Liver (tissue), 9 donors: ENCODE results near the gene NIPAL3. TPM values are rescaled to one million over a fixed set of nuclear protein-coding genes. Genes with fewer than 3 reads are reported as not detected.

Experiments
- DNase-seq: peaks from one replicate; pipeline ENCODE4 v3.0.0-alpha.2; 2017; ENCODE audit warnings: low spot score
- H3K27ac ChIP-seq, 2 donors: one replicate each; pipeline ENCODE4 v1.7.0; 2013; ENCODE audit warnings: inconsistent platforms in 2 of 2, low read length in 2 of 2, control low read depth in 1 of 2, low read depth in 1 of 2, mild to moderate bottlenecking in 1 of 2
- H3K27me3 ChIP-seq, 4 donors: one replicate each; pipeline versions ENCODE4 v1.6.1 to v1.7.0; 2013; ENCODE audit warnings: low read length in 3 of 4, inconsistent platforms in 1 of 4, mild to moderate bottlenecking in 1 of 4, moderate library complexity in 1 of 4; ENCODE audit not compliant: control insufficient read depth in 4 of 4, insufficient read depth in 4 of 4
- H3K36me3 ChIP-seq, 4 donors: one replicate each; pipeline versions ENCODE4 v1.6.1 to v1.7.0; 2013; ENCODE audit warnings: low read length in 3 of 4, mild to moderate bottlenecking in 3 of 4, low read depth in 1 of 4, moderate library complexity in 1 of 4; ENCODE audit not compliant: control insufficient read depth in 4 of 4, insufficient read depth in 3 of 4
- H3K4me1 ChIP-seq, 4 donors: one replicate each; pipeline versions ENCODE4 v1.6.1 to v1.7.0; 2013; ENCODE audit warnings: low read length in 3 of 4, mild to moderate bottlenecking in 3 of 4, moderate library complexity in 1 of 4; ENCODE audit not compliant: control insufficient read depth in 4 of 4, insufficient read depth in 4 of 4
- H3K4me3 ChIP-seq, 3 donors: one replicate each; pipeline versions ENCODE4 v1.6.1 to v1.7.0; 2013; ENCODE audit warnings: low read length in 3 of 3, control low read depth in 1 of 3, low read depth in 1 of 3, mild to moderate bottlenecking in 1 of 3
- H3K9ac ChIP-seq, 2 donors: one replicate each; pipeline ENCODE4 v1.7.0; 2013; ENCODE audit warnings: low read length in 2 of 2, mild to moderate bottlenecking in 2 of 2, moderate library complexity in 2 of 2, control low read depth in 1 of 2, low read depth in 1 of 2
- H3K9me3 ChIP-seq, 4 donors: one replicate each; pipeline versions ENCODE4 v1.6.1 to v1.7.0; 2013; ENCODE audit warnings: low read length in 3 of 4; ENCODE audit not compliant: control insufficient read depth in 4 of 4
- EGR1 ChIP-seq, 2 donors: IDR thresholded peaks; 2 replicates each; pipeline ENCODE4 v1.6.1; 2016 to 2018; ENCODE audit warnings: antibody characterized with exemption in 2 of 2, low read depth in 2 of 2
- FOXA1 ChIP-seq: IDR thresholded peaks from 2 replicates; pipeline ENCODE4 v1.6.1; 2016; ENCODE audit warnings: antibody characterized with exemption
- FOXA2 ChIP-seq: IDR thresholded peaks from 2 replicates; pipeline ENCODE4 v1.6.1; 2016; ENCODE audit warnings: antibody characterized with exemption
- GABPA ChIP-seq, 2 donors: IDR thresholded peaks in 1 of 2; conservative IDR thresholded peaks in 1 of 2; 2 replicates each; pipeline ENCODE4 v1.6.1; 2016; ENCODE audit warnings: antibody characterized with exemption in 2 of 2, mild to moderate bottlenecking in 1 of 2, moderate library complexity in 1 of 2
- HNF4A ChIP-seq, 2 donors: conservative IDR thresholded peaks; 2 replicates each; pipeline ENCODE4 v1.6.1; 2016; ENCODE audit warnings: antibody characterized with exemption in 2 of 2, mild to moderate bottlenecking in 2 of 2
- HNF4G ChIP-seq: IDR thresholded peaks from 2 replicates; pipeline ENCODE4 v1.6.1; 2016; ENCODE audit warnings: antibody characterized with exemption
- NR2F2 ChIP-seq: IDR thresholded peaks from 2 replicates; pipeline ENCODE4 v1.6.1; 2016; ENCODE audit warnings: antibody characterized with exemption
- RAD21 ChIP-seq, 2 donors: IDR thresholded peaks; 2 replicates each; pipeline ENCODE4 v1.6.1; 2016; ENCODE audit warnings: antibody characterized with exemption in 2 of 2, mild to moderate bottlenecking in 2 of 2
- RXRA ChIP-seq, 2 donors: IDR thresholded peaks; 2 replicates each; pipeline ENCODE4 v1.6.1; 2017 to 2018; ENCODE audit warnings: antibody characterized with exemption in 2 of 2, mild to moderate bottlenecking in 1 of 2
- SP1 ChIP-seq: IDR thresholded peaks from 2 replicates; pipeline ENCODE4 v1.6.1; 2018; ENCODE audit warnings: antibody characterized with exemption, mild to moderate bottlenecking
- TAF1 ChIP-seq: conservative IDR thresholded peaks from 2 replicates; pipeline ENCODE4 v1.6.1; 2016; ENCODE audit warnings: antibody characterized with exemption, mild to moderate bottlenecking
- YY1 ChIP-seq: IDR thresholded peaks from 2 replicates; pipeline ENCODE4 v1.6.1; 2016; ENCODE audit warnings: antibody characterized with exemption, mild to moderate bottlenecking
- WGBS: extraction: QIAGEN DNeasy Blood & Tissue Kit; methylation state at CpG from one replicate; pipeline ENCODE4 v1.1.7; 2013; 5-methylcytosine and 5-hydroxymethylcytosine counted together
- polyA plus RNA-seq, 2 donors: library from polyadenylated mRNA; stranded (reverse) in 1 of 2; unstranded in 1 of 2; fragments of 200-250 nt in 1 of 2; fragments of >200 nt in 1 of 2; fragmentation: Nextera tagmentation in 1 of 2; extraction: Ambion mirVana in 1 of 2; gene quantifications; one replicate each; pipeline versions ENCODE4 v1.2.1 to v1.2.3, GENCODE V29; 2013 to 2015
- total RNA-seq, 2 donors: library from RNA; depleted of rRNA; stranded (reverse); fragments of >200 nt; gene quantifications; one replicate each; pipeline ENCODE4 v1.2.3, GENCODE V29; 2014
- TF ChIP-seq, protein P1 (sequence below): IDR thresholded peaks from 2 replicates; pipeline ENCODE4 v1.6.1; 2016; ENCODE audit warnings: antibody characterized with exemption, mild to moderate bottlenecking
- TF ChIP-seq, protein P2 (sequence below): IDR thresholded peaks from 2 replicates; pipeline ENCODE4 v1.6.1; 2016; ENCODE audit warnings: antibody characterized with exemption
- TF ChIP-seq, protein P3 (sequence below): IDR thresholded peaks from 2 replicates; pipeline ENCODE4 v1.6.1; 2016; ENCODE audit warnings: antibody characterized with exemption
- TF ChIP-seq, protein P4 (sequence below): IDR thresholded peaks from 2 replicates; pipeline ENCODE4 v1.6.1; 2016; ENCODE audit warnings: antibody characterized with exemption
- donor health status: healthy.
- donor health status: healthy.
- donor health status: healthy.
- donor health status: healthy.
- donor health status: healthy.

NIPAL3 gene
- total and polyA plus RNA-seq, 4 donors, result 3.0 to 12.0 (median 6.0) TPM

DNA sequence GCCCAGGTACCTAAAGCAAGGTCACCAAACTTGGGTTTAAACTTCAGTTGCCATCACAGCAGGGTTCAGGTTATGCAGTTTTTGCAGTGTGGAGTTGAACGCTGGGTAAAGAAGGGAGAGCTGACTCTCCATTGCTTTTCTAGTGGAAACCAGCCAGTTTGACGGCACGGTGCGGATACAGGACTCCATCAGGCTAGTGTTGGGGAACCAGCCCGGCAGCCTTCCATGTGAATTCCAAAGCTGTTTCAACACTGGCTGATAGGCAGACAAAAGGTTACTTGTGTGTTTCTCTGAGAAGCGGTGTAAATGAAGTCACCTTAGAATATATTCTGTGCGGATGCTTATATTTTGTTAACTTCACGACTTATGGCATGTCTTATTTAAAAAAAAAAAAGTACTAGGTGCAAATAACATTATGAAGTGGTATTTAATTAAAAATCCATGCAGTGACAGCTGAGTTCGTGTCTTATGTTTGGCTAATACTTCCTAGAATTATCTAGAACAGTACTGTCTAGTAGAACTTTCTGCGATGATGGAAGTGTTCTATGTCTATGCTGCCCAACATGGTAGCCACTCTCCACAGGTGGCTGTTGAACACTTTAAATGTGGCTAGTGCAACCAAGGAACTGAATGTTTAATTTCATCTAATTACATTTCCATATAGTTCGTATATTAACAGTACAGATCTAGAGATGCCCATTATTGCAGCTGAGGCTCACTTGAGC, 57.1 kb downstream of the NIPAL3 start:
- Histone ChIP-seq H3K4me3 (no peak overlapping the region), H3K36me3 (peaks cover 0 to 6% (median 1%) of the 10 kb centered on the region in 4 donors), H3K27me3 (no peaks in the 10 kb centered on the region), H3K4me1 (no peaks in the 10 kb centered on the region), H3K9ac (no peak overlapping the region), H3K27ac (no peak overlapping the region), H3K9me3 (no peaks in the 10 kb centered on the region)
- no peak for TF ChIP-seq FOXA2
- TF ChIP-seq GABPA (IDR thresholded peaks at IDR 0.05 in 1 of 2, conservative IDR thresholded peaks at IDR 0.05 in 1 of 2), result no peak
- no peak for TF ChIP-seq HNF4A (conservative IDR thresholded peaks at IDR 0.05)
- TF ChIP-seq, protein P1, sequence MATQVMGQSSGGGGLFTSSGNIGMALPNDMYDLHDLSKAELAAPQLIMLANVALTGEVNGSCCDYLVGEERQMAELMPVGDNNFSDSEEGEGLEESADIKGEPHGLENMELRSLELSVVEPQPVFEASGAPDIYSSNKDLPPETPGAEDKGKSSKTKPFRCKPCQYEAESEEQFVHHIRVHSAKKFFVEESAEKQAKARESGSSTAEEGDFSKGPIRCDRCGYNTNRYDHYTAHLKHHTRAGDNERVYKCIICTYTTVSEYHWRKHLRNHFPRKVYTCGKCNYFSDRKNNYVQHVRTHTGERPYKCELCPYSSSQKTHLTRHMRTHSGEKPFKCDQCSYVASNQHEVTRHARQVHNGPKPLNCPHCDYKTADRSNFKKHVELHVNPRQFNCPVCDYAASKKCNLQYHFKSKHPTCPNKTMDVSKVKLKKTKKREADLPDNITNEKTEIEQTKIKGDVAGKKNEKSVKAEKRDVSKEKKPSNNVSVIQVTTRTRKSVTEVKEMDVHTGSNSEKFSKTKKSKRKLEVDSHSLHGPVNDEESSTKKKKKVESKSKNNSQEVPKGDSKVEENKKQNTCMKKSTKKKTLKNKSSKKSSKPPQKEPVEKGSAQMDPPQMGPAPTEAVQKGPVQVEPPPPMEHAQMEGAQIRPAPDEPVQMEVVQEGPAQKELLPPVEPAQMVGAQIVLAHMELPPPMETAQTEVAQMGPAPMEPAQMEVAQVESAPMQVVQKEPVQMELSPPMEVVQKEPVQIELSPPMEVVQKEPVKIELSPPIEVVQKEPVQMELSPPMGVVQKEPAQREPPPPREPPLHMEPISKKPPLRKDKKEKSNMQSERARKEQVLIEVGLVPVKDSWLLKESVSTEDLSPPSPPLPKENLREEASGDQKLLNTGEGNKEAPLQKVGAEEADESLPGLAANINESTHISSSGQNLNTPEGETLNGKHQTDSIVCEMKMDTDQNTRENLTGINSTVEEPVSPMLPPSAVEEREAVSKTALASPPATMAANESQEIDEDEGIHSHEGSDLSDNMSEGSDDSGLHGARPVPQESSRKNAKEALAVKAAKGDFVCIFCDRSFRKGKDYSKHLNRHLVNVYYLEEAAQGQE, result no peak
- 89% methylated on average over 11 of the region's 11 CpGs for WGBS
- no peak for DNase-seq

DNA sequence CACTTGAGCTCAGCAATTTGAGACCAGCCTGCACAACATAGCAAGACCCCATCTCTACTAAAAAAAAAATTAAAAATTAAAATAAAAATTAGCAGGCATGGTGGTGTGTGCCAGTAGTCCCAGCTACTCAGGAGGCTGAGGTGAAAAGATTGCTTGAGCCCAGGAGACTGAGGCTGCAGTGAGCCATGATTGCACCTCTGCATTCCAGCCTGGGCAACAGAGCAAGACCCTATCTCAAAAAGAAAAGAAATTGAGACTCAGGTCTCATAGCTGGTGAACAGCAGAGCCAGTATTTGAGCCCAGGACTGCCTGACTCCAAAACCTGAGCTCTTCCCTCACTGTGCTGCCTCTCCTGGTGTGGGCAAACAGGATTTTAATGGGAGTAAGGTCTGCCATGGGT, 58.6 kb downstream of the NIPAL3 start:
- DNase-seq, result no peak
- Histone ChIP-seq H3K36me3 (peaks cover 0 to 4% (median 1%) of the 10 kb centered on the region in 4 donors), H3K4me1 (no peaks in the 10 kb centered on the region), H3K9me3 (no peaks in the 10 kb centered on the region), H3K4me3 (no peak overlapping the region), H3K27me3 (no peaks in the 10 kb centered on the region), H3K27ac (no peak overlapping the region), H3K9ac (no peak overlapping the region)
- TF ChIP-seq FOXA2 (no peak), YY1 (no peak), SP1 (no peak), RXRA (IDR thresholded peaks at IDR 0.05) (no peak), HNF4G (no peak), TAF1 (no peak), GABPA (IDR thresholded peaks at IDR 0.05 in 1 of 2, conservative IDR thresholded peaks at IDR 0.05 in 1 of 2) (no peak), FOXA1 (no peak), EGR1 (IDR thresholded peaks at IDR 0.05; ENCODE audit: low read depth in 2 of 2) (no peak), RAD21 (IDR thresholded peaks at IDR 0.05) (no peak), NR2F2 (no peak)
- TF ChIP-seq, protein P2, sequence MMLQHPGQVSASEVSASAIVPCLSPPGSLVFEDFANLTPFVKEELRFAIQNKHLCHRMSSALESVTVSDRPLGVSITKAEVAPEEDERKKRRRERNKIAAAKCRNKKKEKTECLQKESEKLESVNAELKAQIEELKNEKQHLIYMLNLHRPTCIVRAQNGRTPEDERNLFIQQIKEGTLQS, result no peak
- TF ChIP-seq, protein P1, result no peak
- TF ChIP-seq, protein P3, sequence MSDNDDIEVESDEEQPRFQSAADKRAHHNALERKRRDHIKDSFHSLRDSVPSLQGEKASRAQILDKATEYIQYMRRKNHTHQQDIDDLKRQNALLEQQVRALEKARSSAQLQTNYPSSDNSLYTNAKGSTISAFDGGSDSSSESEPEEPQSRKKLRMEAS, result no peak
- TF ChIP-seq, protein P4, sequence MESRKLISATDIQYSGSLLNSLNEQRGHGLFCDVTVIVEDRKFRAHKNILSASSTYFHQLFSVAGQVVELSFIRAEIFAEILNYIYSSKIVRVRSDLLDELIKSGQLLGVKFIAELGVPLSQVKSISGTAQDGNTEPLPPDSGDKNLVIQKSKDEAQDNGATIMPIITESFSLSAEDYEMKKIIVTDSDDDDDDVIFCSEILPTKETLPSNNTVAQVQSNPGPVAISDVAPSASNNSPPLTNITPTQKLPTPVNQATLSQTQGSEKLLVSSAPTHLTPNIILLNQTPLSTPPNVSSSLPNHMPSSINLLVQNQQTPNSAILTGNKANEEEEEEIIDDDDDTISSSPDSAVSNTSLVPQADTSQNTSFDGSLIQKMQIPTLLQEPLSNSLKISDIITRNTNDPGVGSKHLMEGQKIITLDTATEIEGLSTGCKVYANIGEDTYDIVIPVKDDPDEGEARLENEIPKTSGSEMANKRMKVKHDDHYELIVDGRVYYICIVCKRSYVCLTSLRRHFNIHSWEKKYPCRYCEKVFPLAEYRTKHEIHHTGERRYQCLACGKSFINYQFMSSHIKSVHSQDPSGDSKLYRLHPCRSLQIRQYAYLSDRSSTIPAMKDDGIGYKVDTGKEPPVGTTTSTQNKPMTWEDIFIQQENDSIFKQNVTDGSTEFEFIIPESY, result no peak
